DMS53 treated with DMSO at 0.1 percent for 48 hours (cell line): ENCODE measurements around the gene DSC1.
"Not testable (repeated sequence)": the region's sequence is repeated elsewhere in the genome, so short reads cannot be mapped to it uniquely, and the experiment has no call there.

Experiments
- DNase-seq: peaks from one replicate; lab custom pipeline; 2025; ENCODE audit not compliant: unreplicated experiment; lab: John Stamatoyannopoulos, UW

Gene DSC1

DNA sequence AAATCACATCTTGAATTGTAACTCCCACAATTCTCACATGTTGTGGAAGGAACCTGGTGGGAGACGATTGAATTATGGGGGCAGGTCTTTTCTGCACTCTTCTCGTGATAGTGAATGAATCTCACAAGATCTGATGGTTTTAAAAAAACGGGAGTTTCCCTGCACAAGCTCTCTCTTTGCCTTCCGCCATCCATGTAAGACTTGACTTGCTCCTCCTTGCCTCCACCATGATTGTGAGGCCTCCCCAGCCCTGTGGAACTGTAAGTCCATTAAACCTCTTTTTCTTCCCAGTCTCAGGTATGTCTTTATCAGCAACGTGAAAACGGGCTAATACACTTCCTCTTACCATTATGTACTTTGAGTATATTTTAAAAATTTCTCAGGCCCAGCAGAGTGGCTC lies 14.7 kb upstream of the DSC1 start:
- not testable (repeated sequence) for DNase-seq

DNA sequence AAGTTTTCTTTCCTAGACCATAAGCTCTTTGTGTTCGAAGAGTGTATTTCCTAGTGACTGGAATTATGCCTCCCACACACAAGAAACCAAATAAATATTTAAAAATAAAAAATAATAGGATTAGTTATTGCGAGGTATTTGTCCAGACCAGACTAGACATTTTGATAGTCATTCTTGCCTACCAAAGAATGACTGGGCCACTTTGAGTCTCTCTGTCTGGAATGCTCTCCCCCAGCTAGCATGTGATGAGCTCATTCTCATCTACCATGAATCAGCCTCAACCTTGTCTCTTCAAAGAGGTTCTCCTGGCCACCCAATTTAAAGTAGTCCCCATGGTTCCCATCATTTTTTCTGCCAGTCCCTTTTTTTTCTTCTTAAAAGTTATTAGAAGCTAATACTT lies 13.9 kb upstream of the DSC1 start:
- DNase-seq: no peak

DNA sequence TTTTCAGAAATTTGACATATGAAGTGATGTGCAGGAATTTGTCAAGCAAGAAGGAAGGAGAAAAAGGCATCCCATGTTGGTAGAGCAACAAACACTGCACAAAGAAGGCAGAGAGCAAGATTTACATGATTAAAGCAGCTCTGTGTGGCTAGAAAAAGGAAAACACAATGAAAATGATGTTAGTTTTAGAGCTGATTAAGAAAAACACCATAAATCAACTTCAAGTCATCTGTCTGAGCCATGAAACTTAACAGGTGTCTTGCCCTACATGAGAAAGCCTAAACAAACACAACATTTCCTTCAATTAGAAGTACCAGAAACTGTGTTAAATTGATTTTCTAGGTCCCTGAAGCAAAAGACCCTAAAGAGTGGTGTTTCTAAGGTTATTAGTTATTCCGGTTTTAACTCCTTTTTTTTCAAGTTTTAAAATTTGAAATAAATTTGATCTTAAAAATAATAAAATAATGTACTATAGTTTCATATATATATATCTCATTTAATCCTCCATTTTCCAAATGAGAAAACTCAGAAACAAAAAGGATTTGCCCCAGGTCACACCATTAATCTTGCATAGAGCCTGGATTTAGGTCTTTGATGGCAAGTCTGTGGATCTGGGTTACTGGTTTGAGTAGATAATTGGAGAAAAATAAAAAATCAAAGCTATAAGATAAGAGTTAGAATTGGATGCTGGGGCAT lies 8.6 kb upstream of the DSC1 start:
- DNase-seq: no peak

DNA sequence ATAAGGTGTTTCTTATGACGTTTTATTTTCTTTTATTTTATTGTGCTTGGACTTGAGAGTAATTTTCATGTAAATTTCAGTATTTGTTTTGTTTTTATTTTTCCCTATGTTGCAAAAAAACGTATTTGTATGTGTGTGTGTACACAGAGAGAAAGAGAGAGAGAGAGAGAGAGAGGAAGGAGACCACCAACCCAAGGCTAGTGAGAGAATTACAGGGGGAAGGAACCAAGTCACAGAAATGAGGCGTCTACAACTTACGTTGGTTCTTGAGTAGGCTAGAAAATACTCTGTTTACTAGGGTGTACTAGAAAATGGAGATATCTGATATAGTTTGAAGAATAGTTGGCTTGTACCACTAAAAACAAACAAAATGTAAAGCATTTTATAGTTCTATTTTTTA lies 7.7 kb upstream of the DSC1 start:
- DNase-seq: no peak

DNA sequence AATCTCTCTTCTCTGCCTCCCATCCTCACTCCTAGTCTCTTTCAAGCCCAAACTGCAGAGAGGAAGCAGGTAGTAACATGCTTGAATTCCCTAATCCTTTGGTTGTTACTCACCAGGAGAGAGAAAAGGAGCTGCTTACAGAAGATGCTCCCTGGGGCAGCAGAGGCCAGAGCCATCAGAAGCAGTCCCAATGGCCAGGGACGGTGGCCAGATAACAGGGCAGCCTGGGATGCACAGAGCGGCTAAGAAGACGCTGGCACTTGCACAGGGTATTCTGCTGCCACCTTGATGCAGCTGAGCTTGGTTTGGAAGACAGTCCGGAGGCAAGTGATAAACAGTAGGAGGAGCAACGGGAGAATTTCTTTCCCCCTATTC lies 250 bp downstream of the DSC1 start:
- DNase-seq: no peak

DNA sequence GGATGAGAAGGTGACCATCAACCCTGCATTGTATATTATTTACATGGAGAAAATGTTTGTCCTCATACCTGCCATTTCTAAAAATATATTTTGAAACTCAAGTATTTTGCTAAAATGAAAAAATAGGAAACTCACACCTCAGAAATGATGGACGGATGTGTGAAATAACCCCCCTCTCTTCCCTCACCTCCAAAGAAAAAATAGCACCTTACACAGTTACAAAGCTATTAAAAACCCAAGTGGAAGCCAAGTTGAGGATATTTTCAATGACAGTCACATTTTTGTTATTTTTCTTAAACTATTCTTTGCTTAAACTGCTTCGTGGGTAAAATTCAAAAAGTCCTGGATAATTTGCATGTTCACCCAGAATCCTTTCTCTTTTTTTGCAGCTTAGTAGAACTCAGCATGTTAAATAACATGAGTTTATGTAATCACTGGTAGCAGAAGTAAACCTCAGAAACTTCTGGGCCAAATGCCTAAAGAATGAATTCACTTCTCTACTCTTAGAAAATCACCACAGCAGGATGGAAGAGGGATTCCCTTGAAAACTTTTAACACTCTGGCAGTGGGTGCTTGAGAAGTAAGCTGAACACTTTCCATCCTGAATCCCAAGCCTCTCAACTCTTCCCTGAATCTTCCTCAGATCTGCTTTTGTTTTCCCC lies 768 bp downstream of the DSC1 start:
- no peak for DNase-seq

DNA sequence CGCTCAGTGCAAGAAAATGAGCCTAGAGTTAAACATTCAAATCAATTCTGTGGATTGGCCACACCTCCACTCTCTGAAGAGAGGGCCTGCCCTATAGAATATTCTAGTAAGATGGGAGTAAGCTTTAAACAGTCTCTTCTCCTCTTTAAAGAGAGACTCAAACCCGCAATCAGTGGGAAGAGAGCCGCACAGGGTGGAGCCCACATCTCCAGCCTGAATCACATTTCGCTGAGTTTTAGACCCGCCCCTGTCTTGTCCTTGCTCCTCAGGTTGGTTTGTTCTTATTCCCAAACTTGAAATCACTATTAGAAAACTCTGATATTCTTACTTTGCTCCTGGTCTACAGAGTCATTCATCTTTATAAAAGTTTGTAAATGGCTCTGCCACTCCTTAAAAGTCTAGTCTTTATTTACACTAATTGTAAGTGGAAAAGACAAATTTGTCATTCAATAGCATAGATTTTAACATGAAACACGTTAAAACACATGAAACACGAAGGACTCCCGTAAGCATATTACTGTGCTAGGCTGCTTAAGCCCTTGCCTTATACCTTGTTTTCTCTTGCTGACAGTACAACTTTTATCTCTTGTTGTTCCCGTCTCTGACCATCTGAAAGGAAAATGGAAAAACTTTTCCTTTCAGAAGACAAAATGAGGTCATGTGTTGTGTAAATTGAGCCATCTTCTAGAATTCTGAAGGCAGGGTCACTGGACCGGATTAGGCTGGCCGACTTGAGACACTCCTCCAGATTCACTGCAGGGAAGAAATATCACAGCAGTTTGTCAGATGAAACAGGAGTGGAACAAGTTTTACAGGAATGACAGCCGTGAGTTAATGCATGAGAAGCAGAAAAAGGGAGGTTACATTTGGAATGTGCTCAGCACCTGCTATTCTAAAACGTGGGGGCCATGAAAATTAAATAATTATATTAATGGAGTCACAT lies 5.6 kb downstream of the DSC1 start:
- DNase-seq: no peak

DNA sequence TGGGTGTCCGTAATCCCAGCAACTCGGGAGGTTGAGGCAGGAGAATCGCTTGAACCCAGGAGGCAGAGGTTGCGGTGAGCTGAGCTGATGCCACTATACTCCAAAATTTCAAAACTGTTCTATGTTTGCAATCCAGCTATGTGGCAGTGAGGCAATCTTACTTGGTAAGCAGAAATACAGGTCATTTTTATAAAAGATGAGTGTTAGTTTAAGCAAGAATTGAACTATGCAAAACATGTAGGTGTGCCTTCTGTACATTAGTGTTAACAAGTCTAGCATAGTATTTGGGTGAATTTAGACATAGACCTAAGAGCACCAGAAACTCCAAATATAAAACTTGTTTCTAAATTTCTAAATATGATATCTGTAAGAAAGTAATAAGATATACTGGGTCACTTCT lies 7.2 kb downstream of the DSC1 start:
- DNase-seq: no peak

DNA sequence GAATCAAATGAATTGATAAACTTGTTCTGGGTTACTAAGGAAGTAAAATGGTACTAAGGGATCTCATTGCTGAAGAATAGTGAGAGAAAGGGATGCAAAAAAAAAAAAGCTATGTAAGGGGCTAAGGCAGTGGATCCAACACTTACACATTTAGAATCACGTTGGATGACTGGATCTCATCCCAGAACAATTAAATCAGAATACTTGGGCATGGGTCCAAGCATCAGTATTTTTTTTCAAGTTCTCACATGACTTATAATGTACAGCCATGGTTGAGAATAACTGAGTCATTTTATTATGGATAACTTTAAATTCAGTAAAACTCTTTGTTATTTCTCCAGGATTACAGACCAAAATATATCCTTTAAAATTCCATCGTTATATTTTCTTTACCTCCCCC lies 8.5 kb downstream of the DSC1 start:
- no peak for DNase-seq

DNA sequence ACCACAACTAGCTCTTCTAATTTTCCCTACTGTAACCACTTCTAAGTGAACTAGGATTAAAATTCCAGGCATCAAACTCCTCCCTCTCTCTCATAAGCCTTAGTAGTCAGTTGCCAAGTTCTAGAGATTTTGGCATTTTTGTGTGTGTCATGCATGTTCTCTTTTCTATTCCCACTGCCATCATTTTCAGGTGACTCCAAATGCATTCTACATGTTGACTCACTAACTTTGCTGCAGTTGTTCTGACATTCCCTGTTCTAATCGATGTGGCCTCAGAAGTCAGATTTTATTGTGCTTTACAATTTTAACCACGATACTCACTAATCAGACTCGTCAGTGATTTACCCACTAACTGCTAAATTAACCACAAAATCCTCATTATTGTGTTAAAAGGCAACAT lies 13.3 kb downstream of the DSC1 start:
- no peak for DNase-seq

DNA sequence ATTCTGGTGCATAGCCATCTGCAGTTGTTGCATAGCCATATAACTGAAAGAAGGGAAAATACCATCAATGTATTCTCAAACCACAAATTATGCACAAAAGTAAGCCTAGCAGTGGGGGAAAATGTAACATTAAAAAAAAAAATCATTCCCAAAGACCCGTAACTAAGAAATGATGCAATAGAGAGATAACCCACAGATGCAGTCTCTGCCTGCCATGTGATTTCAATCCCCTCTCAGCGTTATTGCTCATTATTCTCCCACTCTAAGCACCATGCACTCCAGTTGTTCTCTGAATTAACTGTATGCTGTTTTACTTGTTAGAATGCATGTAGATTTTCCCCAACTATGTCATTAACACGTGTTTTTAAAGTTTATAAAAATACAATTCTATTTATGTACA lies 14.1 kb downstream of the DSC1 start:
- DNase-seq: no peak

DNA sequence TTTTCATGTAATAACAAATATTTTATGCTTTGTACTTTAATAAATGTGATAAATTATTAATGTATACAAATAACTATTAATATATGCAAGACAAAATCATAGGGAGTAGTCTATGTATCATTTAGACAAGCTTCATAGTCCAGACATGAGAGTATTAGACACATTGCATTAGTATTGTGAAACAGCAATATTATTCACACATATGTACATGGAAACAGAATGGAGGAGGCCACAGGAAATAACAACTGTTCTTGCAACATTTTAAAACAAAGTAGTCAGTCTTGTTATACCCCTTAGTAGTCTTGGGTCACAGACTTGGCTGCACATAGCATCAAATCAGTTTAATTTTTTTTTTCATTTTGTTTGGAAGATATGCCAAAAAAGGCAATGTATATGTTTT lies 15.8 kb downstream of the DSC1 start:
- DNase-seq: no peak

DNA sequence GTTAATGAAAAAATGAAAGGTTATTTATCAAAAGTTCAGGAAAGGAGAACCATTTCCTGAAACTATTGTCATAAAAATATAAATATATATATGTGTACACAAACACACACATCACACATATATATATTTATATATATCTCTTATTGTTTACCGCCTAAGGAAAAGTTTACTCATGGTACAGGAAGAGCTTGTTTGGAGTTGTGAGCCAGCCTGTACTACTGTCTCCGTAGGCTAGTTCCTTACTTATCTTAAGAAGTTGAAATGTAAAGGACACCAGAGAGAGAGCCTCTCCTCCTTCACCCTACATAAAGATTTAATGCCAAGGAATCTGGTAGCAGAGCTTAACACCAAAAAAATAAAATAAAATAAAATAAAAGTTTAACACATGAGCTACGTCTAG lies 19.6 kb downstream of the DSC1 start:
- no peak for DNase-seq

DNA sequence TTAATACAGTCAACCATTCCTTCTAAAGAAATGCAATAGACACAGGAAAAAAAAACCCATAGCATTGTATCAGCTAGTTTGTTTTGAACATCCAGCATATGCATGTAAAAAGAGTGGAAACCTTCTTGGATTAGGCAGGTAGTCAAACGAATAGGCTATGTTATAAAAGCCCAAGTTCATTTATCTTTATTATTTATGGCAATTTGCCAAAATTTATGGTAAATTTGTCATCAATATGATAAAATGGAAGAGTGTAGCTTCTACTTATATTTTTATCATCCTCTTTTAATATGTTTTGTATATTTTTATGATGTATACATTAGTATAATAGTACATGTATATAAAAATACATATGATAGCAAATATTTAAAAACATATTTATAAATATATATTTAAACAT lies 23.9 kb downstream of the DSC1 start:
- no peak for DNase-seq

DNA sequence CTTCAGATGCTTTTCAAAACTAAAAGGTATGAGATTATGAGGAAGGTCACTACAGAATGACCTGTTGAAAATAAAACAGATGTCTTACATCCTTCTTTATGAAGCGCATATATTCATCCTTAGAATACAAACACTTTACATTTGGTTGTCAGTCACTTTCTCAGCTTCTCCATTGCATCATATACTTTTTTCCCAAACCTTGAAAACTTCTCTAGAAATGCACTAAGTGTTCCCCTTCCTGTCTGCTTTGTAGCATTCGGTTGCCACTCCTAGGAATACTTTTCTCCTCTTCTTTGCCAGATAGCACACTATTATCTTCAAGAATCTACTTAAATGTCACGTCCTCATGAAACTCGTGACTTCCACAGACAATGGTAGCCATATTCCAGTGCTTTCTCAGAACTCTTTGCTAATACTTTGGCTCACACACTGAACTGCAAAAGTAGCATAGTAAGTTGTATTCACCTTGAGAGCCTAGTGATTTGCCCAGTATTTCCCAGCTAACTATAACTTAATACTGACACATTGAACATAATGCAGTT lies 27.6 kb downstream of the DSC1 start:
- no peak for DNase-seq

DNA sequence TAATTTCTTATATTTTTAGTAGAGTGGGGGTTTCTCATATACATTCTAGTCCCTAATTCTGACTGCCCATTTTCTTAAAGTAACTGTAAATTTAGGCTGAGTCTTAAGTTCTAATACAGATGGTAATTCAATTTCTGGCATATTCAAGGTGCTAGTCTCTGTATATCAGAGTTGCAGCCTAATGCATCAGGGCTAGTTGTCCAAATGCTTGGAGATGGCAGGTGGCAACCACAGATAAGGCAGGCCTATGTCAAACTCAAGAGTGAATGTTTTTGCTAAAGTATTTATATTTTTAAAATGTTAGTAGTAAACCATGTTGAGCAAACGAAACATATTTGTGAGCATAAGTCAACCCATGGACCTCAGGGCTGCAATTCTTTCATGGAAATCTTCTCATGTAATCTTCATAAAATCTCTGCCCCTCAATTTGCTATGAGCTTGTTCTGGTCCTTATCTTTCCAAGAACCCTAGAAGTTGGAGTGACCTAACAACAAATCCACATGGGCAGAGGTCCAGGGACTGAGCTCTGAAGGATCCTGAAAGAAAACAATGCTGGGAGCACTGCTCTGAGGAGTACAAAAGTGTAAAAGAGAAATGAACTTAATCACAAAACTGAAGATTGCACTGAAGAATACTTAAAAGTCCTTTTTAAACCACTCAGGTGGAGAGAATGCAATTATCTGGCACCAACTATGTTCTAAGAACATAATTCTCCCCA lies 33.1 kb downstream of the DSC1 start:
- DNase-seq: no peak

DNA sequence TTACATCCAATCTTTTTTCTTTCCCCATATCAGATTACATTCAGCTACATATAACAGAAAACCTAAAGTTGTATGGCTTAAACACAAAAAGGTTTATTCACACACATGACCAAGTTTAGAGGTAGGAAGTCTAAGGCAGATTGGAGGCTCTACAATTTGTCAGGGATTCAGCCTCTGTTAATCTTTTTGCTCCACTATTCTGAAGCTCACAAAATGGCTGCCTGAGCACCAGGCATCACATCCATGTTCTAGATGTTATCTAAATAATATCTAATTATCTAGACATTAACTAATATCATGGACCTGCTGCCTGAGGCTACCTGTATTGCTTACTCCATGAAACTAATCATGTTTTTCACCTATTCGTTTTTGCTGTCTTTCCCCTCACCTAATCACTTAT lies 36.8 kb downstream of the DSC1 start:
- DNase-seq: no peak

DNA sequence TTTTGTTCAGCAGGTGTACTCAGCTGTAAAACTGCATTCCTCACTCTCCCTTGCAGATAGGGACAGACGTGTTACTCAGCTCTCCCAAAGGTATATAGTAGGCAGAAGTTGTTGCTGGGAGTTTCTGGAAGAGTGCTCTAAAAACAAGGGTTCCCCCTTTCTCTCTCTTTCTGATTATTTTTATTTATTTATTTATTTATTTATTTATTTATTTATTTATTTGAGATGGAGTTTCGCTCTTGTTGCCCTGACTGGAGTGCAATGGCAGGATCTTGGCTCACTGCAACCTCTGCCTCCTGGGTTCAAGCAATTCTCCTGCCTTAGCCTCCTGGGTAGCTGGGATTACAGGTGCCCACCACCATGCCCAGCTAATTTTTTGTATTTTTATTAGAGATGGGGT lies 39.5 kb downstream of the DSC1 start:
- DNase-seq: not testable (repeated sequence)

DNA sequence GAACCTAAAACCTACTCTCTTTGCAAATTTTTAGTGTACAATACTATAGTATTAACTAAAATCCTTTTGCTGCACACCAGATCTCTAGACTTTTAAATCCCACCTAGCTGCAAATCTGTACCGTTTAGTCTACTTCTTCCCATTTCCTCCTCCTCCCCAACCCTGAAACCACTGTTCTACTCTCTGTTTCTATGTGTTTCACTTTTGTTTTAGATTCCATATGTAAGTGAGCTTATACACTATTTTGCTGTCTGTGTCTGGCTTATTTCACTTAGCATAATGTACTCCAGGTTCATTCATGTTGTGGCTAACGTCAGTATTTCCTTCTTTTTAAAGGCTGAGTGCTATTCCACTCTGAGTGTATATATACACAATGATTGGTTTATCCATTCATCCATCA lies 42.1 kb downstream of the DSC1 start:
- DNase-seq: no peak

DNA sequence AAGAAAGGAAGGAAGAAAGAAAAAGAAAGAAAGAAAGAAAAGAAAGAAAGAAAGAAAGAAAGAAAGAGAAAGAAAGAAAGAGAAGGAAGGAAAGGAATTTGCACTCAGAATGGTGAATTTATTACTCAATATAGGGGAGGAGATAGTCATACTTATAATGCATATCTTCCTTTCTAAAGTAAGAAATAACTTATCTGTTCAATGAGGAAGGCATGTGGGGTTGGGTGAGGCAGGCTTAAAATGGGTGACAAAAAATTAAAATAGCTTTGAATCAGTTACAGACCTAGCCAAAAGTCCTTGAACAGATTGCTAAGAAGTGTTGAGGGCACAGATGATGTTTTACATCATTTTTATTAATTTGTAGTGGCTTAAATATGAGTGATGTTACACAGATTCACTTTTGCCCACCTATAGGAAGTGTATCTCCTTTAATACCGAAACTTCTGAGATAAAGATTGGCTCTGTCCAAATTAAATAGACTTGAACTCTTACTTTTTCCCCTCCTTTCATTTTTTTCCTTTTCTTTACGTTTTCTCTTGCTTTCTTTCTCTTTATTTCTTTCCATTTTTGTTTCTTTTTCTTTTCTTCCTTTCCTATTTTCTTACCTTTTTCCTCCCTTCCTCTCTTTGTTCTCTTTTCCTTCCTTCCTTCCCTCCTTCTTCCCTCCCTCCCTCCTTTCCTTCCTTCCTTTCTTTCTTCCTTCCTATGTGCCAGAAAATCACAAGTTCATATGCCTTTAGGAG lies 45.6 kb downstream of the DSC1 start:
- no peak for DNase-seq
